ENCODE measurements around the gene CALN1. TPM values are rescaled to one million over a fixed set of nuclear protein-coding genes. Genes with fewer than 3 reads are reported as not detected.

CALN1 gene
- total RNA-seq, 2 donors from 2014 or later = 1.1 to 1.2 TPM

DNA sequence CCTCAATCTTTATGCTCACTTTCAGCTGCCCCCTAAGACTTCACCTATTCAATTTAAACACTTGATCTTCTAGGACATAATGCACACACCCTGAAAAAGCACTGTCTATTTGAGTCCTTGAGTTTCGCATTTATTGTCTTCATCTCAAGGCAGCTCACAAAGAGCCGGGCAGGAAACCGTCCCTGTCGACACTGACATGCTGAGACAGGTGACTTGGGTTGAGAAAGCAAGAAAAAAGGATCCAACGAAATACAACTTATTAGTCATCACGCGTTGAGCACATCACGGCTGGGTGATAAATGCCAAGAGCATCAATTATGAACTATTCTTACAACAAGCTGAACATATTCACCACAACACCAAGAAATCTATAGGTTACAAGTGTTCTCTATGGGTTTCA, 91.1 kb downstream of the CALN1 start:
- no peak for TF ChIP-seq POLR2A (IDR thresholded peaks at IDR 0.05)
- no peak for TF ChIP-seq POLR2AphosphoS5 (IDR thresholded peaks at IDR 0.05)
- TF ChIP-seq, protein P1, sequence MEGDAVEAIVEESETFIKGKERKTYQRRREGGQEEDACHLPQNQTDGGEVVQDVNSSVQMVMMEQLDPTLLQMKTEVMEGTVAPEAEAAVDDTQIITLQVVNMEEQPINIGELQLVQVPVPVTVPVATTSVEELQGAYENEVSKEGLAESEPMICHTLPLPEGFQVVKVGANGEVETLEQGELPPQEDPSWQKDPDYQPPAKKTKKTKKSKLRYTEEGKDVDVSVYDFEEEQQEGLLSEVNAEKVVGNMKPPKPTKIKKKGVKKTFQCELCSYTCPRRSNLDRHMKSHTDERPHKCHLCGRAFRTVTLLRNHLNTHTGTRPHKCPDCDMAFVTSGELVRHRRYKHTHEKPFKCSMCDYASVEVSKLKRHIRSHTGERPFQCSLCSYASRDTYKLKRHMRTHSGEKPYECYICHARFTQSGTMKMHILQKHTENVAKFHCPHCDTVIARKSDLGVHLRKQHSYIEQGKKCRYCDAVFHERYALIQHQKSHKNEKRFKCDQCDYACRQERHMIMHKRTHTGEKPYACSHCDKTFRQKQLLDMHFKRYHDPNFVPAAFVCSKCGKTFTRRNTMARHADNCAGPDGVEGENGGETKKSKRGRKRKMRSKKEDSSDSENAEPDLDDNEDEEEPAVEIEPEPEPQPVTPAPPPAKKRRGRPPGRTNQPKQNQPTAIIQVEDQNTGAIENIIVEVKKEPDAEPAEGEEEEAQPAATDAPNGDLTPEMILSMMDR (IDR thresholded peaks at IDR 0.05) = no peak
- no peaks in the 10 kb centered on the region for H3K36me3 ChIP-seq
- 54% methylated on average over 8 of the region's 8 CpGs for WGBS
- H3K27me3 ChIP-seq (replicated peaks; ENCODE audit: insufficient read depth) = no peaks in the 10 kb centered on the region
- DNase-seq (ENCODE audit: low spot score) = no peak
- no peaks in the 10 kb centered on the region for H3K4me1 ChIP-seq (replicated peaks)
- no peak overlapping the region for H3K4me3 ChIP-seq
- no peaks in the 10 kb centered on the region for H3K9me3 ChIP-seq
- intact Hi-C loops (cut with DNase I) = no loop called here
- no peak overlapping the region for H3K27ac ChIP-seq

DNA sequence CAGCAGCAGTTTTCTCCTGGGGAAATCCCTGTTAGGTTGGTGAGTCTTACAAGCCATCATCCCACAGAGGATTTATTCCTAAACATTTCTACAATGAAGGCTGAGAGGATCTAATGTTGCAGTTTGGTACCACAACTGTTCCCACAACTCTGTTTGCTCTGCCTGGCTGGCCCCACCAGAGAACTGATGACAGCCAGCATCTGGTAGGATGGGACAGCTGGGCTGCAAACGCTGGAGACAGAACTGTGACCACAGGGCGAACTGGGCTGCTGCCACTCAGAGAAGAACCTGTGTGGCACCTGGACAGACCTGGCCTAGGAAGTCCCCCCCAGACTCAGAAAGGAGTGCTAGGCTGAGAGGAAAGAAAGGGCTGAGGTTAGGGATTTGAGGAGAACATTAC, 94.8 kb downstream of the CALN1 start:
- Histone ChIP-seq H3K9me3 (no peaks in the 10 kb centered on the region), H3K27me3 (replicated peaks; ENCODE audit: insufficient read depth) (no peaks in the 10 kb centered on the region), H3K36me3 (no peaks in the 10 kb centered on the region), H3K4me3 (no peak overlapping the region), H3K4me1 (replicated peaks) (no peaks in the 10 kb centered on the region), H3K27ac (no peak overlapping the region)
- intact Hi-C loops (cut with DNase I) = no loop called here
- no peak for TF ChIP-seq POLR2AphosphoS5 (IDR thresholded peaks at IDR 0.05)
- no peak for TF ChIP-seq POLR2A (IDR thresholded peaks at IDR 0.05)
- TF ChIP-seq, protein P1 (IDR thresholded peaks at IDR 0.05) = no peak
- WGBS = 41% methylated on average over 2 of the region's 2 CpGs
- DNase-seq (ENCODE audit: low spot score) = no peak

DNA sequence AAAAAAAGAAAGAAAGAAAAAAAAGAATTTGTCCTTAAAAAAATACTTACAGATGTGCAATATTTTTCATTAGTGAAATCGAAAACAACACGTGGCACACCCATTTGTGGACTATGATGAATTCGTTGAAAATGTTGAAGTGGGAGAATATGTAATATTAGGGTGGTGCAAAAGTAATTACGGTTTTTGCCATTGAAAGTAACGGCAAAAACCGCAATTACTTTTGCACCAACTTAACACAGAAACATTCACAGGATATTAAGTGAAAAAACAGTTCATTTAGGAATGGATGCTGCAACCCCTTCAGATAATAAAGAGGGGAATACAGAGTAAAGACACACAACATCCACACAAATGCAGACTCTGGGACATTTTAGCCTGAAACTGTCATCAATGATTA, 96.0 kb downstream of the CALN1 start:
- intact Hi-C loops (cut with DNase I) = no loop called here
- no peaks in the 10 kb centered on the region for H3K36me3 ChIP-seq
- no peak for DNase-seq (ENCODE audit: low spot score)
- no peaks in the 10 kb centered on the region for H3K4me1 ChIP-seq (replicated peaks)
- WGBS = 89% methylated on average over 6 of the region's 6 CpGs
- H3K27ac ChIP-seq = no peak overlapping the region
- H3K9me3 ChIP-seq = no peaks in the 10 kb centered on the region
- no peaks in the 10 kb centered on the region for H3K27me3 ChIP-seq (replicated peaks; ENCODE audit: insufficient read depth)
- TF ChIP-seq POLR2AphosphoS5 (IDR thresholded peaks at IDR 0.05) (no peak), POLR2A (IDR thresholded peaks at IDR 0.05) (no peak)
- TF ChIP-seq, protein P1 (IDR thresholded peaks at IDR 0.05) = no peak
- no peak overlapping the region for H3K4me3 ChIP-seq

DNA sequence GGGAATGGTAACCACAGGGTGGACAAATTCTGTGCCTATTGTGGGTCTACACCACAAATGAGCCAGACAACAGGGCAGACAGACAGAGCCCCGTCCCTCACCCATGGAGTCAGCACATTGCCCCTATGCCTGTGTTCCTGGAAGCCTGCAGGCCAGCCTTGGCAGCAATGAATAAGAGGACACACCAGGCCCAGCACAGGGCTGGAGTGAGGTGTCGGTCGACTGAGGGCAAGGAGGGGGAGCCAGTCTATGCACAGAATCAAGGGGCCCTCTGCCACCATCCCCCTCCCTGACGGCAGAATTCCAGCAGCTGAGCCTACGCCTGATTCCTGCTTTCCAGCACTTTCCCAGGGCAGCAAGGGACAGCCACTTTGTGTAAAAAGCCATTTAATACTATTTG, 98.2 kb downstream of the CALN1 start:
- DNase-seq (ENCODE audit: low spot score) = no peak
- Histone ChIP-seq H3K27me3 (replicated peaks; ENCODE audit: insufficient read depth) (no peaks in the 10 kb centered on the region), H3K4me1 (replicated peaks) (no peaks in the 10 kb centered on the region), H3K4me3 (no peak overlapping the region), H3K27ac (no peak overlapping the region), H3K9me3 (no peaks in the 10 kb centered on the region), H3K36me3 (no peaks in the 10 kb centered on the region)
- intact Hi-C loops (cut with DNase I) = no loop called here
- WGBS = 65% methylated on average over 5 of the region's 5 CpGs
- TF ChIP-seq, protein P1 (IDR thresholded peaks at IDR 0.05) = no peak
- TF ChIP-seq POLR2AphosphoS5 (IDR thresholded peaks at IDR 0.05) = no peak
- TF ChIP-seq POLR2A (IDR thresholded peaks at IDR 0.05) = no peak

DNA sequence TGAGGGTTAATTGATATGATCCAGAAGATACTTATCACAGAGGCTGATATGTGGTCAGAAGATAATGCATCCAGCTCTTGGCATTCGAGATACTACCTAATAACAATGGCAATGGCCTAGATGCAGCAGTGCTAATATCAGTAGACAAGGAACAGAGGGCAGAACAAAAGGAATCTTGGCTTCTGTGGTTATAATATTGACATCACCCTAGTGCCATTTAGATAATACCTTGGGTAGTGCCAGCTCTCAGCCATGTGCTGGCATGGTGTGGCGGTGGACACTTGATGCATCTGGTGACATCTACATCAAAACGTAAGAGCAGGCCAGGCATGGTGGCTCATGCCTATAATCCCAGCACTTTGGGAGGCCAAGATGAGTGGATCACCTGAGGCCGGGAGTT, 101.8 kb downstream of the CALN1 start:
- Histone ChIP-seq H3K9me3 (no peaks in the 10 kb centered on the region), H3K36me3 (no peaks in the 10 kb centered on the region), H3K27ac (no peak overlapping the region), H3K4me3 (no peak overlapping the region), H3K27me3 (replicated peaks; ENCODE audit: insufficient read depth) (no peaks in the 10 kb centered on the region), H3K4me1 (replicated peaks) (no peaks in the 10 kb centered on the region)
- no peak for DNase-seq (ENCODE audit: low spot score)
- intact Hi-C loops (cut with DNase I) = no loop called here
- 86% methylated on average over 4 of the region's 4 CpGs for WGBS
- TF ChIP-seq POLR2AphosphoS5 (IDR thresholded peaks at IDR 0.05) = no peak
- TF ChIP-seq, protein P1 (IDR thresholded peaks at IDR 0.05) = no peak
- TF ChIP-seq POLR2A (IDR thresholded peaks at IDR 0.05) = no peak

All from prostate gland (tissue), 2 donors.